HL-60 (cell line): ENCODE results near the gene ADIRF.

Experiments used
- GABPA ChIP-seq: IDR thresholded peaks from 2 replicates; pipeline ENCODE4 v1.6.1; 2012; ENCODE audit warnings: low read depth
- POLR2AphosphoS5 ChIP-seq: IDR thresholded peaks from 2 replicates; pipeline ENCODE4 v1.6.1; 2012; ENCODE audit warnings: low read depth
- SPI1 ChIP-seq: IDR thresholded peaks from 2 replicates; pipeline ENCODE4 v1.6.1; 2012; ENCODE audit warnings: low read depth, mild to moderate bottlenecking, borderline replicate concordance
- TF ChIP-seq, protein P1 (sequence below): IDR thresholded peaks from one replicate; pipeline ENCODE4 v1.5.1; 2011; ENCODE audit warnings: low read length, control low read depth, inconsistent platforms; ENCODE audit not compliant: insufficient read depth
- TF ChIP-seq, protein P2 (sequence below): IDR thresholded peaks from 2 replicates; pipeline ENCODE4 v1.6.1; 2012; ENCODE audit warnings: low read depth; ENCODE audit not compliant: insufficient replicate concordance

DNA sequence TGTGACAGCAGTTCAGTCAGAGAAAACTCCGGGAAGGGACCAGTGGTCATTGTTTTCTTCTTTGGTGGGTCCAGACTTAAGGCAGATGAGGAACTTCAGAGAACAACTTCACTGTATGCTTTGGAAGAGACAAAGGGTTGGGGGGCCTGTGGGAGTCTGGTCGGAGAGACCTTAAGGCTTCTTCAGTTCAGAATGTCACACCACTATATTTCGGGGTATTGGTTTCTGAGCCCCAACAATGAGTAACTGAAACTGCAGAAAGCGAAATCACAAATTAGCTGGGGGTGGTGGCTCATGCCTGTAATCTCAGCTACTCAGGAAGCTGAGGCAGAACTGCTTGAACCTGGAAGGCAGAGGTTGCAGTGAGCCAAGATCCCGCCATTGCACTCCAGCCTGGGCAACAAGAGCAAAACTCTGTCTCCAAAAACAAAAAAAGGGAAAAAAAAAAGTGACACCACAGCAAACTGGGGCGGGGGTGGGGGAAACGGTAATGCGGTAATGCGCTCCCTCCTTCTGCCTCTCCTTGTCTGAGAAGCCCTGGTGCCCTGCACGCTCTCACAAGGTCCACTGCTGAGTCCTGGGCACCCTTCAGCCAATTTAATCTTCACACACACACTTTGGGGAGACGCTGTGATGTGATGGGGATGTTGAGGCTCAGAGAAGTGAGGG, 2.2 kb upstream of the ADIRF start:
- TF ChIP-seq, protein P1, sequence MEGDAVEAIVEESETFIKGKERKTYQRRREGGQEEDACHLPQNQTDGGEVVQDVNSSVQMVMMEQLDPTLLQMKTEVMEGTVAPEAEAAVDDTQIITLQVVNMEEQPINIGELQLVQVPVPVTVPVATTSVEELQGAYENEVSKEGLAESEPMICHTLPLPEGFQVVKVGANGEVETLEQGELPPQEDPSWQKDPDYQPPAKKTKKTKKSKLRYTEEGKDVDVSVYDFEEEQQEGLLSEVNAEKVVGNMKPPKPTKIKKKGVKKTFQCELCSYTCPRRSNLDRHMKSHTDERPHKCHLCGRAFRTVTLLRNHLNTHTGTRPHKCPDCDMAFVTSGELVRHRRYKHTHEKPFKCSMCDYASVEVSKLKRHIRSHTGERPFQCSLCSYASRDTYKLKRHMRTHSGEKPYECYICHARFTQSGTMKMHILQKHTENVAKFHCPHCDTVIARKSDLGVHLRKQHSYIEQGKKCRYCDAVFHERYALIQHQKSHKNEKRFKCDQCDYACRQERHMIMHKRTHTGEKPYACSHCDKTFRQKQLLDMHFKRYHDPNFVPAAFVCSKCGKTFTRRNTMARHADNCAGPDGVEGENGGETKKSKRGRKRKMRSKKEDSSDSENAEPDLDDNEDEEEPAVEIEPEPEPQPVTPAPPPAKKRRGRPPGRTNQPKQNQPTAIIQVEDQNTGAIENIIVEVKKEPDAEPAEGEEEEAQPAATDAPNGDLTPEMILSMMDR: no peak
- no peak for TF ChIP-seq GABPA
- TF ChIP-seq POLR2AphosphoS5: no peak
- TF ChIP-seq, protein P2, sequence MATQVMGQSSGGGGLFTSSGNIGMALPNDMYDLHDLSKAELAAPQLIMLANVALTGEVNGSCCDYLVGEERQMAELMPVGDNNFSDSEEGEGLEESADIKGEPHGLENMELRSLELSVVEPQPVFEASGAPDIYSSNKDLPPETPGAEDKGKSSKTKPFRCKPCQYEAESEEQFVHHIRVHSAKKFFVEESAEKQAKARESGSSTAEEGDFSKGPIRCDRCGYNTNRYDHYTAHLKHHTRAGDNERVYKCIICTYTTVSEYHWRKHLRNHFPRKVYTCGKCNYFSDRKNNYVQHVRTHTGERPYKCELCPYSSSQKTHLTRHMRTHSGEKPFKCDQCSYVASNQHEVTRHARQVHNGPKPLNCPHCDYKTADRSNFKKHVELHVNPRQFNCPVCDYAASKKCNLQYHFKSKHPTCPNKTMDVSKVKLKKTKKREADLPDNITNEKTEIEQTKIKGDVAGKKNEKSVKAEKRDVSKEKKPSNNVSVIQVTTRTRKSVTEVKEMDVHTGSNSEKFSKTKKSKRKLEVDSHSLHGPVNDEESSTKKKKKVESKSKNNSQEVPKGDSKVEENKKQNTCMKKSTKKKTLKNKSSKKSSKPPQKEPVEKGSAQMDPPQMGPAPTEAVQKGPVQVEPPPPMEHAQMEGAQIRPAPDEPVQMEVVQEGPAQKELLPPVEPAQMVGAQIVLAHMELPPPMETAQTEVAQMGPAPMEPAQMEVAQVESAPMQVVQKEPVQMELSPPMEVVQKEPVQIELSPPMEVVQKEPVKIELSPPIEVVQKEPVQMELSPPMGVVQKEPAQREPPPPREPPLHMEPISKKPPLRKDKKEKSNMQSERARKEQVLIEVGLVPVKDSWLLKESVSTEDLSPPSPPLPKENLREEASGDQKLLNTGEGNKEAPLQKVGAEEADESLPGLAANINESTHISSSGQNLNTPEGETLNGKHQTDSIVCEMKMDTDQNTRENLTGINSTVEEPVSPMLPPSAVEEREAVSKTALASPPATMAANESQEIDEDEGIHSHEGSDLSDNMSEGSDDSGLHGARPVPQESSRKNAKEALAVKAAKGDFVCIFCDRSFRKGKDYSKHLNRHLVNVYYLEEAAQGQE: no peak
- TF ChIP-seq SPI1: no peak
